GM12872 (cell line): ENCODE results near the gene CAST.

ENCODE experiments used
- TF ChIP-seq, protein P1 (sequence below): IDR thresholded peaks from 3 replicates; pipeline ENCODE4 v1.5.1; 2011; ENCODE audit warnings: low read depth, mild to moderate bottlenecking, low read length, moderate library complexity; ENCODE audit not compliant: insufficient read depth

The CAST gene

DNA sequence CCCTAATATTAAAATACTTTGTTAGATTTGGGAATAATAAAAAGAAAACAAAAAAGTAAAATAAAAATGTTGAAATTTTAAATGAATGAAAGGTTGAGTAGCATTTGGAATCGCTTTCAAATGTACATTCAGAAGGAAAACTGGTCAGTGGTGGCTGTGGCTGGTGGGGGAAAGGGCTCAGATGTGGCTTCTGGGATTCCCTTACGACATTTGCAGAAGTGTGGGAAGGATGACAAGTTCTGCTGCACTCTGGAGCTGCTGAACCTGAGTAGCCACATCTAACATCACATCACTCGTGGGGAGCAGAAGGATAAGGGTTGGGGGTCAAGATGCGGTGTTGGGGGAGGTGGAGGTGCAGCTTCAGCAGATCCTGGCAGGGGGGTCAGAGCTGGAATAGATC is 25.6 kb upstream of the CAST start:
- TF ChIP-seq, protein P1, sequence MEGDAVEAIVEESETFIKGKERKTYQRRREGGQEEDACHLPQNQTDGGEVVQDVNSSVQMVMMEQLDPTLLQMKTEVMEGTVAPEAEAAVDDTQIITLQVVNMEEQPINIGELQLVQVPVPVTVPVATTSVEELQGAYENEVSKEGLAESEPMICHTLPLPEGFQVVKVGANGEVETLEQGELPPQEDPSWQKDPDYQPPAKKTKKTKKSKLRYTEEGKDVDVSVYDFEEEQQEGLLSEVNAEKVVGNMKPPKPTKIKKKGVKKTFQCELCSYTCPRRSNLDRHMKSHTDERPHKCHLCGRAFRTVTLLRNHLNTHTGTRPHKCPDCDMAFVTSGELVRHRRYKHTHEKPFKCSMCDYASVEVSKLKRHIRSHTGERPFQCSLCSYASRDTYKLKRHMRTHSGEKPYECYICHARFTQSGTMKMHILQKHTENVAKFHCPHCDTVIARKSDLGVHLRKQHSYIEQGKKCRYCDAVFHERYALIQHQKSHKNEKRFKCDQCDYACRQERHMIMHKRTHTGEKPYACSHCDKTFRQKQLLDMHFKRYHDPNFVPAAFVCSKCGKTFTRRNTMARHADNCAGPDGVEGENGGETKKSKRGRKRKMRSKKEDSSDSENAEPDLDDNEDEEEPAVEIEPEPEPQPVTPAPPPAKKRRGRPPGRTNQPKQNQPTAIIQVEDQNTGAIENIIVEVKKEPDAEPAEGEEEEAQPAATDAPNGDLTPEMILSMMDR, result no peak

DNA sequence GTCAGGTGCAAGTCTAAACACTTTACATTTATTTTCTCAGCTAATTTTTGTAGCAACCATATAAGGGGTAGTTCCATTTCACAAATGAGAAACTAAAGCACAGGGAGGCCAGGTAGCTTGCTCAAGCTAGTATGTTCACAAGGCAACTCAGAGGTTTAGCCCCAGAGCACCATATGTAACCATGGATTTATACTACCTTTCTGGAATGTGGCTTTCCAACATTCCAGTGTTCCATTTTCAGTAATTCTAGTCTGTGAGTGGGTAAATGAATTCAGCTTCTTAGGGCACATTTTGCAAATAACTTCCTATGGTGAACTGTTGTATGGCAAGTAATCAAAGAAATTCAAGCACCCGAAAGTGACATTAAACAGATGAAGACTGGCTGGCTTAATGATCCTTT is 25.0 kb upstream of the CAST start:
- TF ChIP-seq, protein P1, result no peak

DNA sequence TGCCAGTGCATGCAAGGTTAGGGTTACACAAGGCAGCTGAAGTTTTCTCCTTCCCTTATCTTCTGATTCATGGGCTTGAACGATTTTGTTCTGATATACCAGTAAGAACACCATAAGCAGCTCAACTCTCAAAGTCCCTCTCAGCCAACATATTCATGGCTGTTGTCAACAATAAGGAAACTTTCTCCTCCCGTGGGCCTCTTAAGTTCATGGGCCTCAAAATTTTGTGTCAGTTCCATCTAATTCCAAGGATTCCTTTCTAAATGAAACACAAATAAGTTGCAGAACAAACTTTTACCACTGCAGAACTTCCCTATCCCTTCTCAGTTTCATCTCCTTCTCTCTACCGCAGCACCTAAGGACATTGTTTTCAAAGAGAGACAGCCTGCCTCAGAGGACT is 23.6 kb upstream of the CAST start:
- TF ChIP-seq, protein P1, result no peak

GRCh38 chr5:96640696-96641095 is 21.5 kb upstream of the CAST start:
- TF ChIP-seq, protein P1, result no peak

DNA sequence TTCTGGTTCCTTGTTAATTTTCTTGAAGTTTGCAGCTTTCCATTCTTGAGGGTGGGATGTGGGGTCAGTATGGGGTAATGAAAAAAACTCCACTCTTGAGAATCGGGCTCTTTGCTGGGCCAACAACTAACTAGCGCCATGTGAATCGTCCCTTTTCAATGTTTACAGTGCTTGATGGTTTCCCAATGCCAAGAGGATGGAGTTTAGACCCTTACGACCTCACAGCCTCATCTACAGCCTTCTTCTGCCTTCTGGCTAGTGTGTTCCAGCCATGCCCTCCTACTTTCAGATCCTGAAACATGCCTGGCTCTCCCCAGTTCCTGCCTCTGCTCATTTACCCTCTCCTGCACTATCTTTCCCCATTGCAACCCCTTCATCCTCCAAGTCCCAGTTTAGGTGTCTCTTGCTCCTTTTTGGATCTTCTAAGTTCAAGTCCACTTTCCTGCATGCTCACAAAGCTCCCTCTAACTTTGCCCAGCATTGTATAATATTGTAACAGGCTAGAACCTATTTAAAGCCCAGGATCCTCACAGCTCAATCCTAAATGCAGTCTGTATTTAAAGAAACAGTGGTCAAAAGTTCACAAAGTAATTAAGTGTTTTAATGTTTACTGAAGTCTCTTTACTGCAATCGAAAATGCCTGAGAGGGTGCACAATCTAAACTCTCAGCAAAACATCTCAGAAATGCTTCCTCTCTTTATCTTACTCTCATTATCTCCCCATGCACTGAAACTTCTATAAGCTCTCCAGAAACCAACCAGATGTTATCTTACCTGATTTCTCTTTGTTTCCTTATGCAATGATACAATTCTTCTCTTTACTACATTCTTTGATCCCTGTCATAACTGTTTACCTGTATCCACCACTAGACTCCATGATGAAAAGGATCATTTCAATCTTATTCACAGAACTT is 20.6 kb upstream of the CAST start:
- TF ChIP-seq, protein P1, result no peak

DNA sequence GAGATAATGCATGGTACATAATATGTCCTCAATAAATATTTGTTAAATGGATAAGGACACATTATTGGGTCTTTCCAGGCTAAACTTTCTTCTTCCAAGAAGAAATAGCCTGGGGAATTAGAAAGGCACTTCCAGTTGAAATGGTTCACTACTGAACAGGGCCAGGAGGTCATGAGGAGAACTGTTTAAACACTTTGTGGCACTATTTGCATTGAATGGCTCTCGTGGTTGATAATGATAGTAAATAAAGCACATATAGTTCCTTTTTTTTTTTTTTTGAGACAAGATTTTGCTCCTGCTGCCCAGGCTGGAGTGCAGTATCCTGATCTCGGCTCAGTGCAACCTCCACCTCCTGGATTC is 19.9 kb upstream of the CAST start:
- TF ChIP-seq, protein P1, result no peak

DNA sequence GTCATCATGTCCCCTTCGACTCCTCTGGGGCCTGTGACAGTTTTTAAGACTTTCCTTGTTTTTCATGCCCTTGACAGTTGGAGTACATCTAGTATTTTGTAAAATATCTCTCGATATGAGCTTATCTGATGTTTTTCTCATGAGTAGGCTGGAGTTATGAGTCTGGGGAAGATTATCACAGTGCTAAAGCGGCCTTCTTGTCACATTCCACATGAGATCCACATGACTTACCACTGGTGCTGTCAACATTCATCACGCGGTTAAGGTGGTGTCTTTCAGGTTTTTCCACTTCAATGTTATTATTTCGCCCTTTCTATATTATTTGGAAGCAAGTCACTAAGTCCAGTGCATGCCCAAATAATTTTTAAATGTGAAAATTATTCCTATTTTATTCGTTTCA is 17.1 kb upstream of the CAST start:
- TF ChIP-seq, protein P1, result no peak
